ENCODE measurements around the gene CD22. TPM values are rescaled to one million over a fixed set of nuclear protein-coding genes. Genes with fewer than 3 reads are reported as not detected.
"Not testable (repeated sequence)": the region's sequence is repeated elsewhere in the genome, so short reads cannot be mapped to it uniquely, and the experiment has no call there.

Gene CD22
- total RNA-seq, 2 donors from 2014 or later, result 1.4 to 3.6 TPM

DNA sequence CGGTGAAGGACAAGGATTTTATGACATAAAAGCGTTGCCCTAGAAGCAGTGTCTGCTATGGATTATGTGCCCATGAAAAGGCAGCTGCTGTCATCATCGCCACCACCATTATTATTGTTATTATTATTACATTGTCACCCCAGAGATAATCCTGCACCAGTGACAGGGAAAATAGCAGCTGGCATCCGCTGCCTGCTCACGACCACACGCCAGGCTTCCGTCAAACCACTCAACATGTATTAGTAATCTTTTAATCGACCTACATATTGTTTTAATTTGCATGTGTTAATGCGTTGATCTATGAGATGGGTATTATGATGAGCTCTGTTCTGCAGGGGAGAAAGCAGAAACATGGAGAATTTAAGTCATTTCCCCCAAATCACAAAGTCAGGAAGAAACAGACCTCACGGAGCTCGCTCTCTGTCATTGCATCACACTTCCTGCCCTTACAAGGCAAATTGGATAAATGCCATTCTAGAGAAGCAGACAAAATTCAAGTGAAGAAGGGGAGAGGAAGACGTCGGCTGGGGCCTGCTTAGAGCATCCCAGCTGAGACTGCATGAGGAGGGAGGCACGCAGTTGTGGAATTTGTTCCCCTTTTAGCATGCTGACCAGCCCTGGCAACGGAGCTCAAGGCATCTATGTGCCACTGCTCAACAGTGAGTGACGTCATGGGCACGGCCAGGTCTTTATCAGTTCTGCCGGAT lies 29.0 kb downstream of the CD22 start, which contains the start of gene FFAR3:
FFAR3 (plus strand) TSS at position 594 of the 707 bp plus-strand sequence. CDS start 431 bp downstream, outside the sequence.
- Histone ChIP-seq H3K9me3 (no peaks in the 10 kb centered on the region), H3K4me1 (ENCODE audit: control insufficient read depth in 1 of 2, low read depth in 2 of 2) (no peaks in the 10 kb centered on the region), H3K27ac (no peak within 1 kb of the TSS), H3K4me3 (no peak within 1 kb of the TSS), H3K36me3 (no peaks in the 10 kb centered on the region), H3K27me3 (replicated peaks; ENCODE audit: insufficient read depth) (no peaks in the 10 kb centered on the region)
- no peak for ATAC-seq (ENCODE audit: insufficient number of reproducible peaks, low FRiP score, low read depth)
- DNase-seq (ENCODE audit: low spot score), result no peak
- TF ChIP-seq, protein P1, sequence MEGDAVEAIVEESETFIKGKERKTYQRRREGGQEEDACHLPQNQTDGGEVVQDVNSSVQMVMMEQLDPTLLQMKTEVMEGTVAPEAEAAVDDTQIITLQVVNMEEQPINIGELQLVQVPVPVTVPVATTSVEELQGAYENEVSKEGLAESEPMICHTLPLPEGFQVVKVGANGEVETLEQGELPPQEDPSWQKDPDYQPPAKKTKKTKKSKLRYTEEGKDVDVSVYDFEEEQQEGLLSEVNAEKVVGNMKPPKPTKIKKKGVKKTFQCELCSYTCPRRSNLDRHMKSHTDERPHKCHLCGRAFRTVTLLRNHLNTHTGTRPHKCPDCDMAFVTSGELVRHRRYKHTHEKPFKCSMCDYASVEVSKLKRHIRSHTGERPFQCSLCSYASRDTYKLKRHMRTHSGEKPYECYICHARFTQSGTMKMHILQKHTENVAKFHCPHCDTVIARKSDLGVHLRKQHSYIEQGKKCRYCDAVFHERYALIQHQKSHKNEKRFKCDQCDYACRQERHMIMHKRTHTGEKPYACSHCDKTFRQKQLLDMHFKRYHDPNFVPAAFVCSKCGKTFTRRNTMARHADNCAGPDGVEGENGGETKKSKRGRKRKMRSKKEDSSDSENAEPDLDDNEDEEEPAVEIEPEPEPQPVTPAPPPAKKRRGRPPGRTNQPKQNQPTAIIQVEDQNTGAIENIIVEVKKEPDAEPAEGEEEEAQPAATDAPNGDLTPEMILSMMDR (IDR thresholded peaks at IDR 0.05), result no peak

DNA sequence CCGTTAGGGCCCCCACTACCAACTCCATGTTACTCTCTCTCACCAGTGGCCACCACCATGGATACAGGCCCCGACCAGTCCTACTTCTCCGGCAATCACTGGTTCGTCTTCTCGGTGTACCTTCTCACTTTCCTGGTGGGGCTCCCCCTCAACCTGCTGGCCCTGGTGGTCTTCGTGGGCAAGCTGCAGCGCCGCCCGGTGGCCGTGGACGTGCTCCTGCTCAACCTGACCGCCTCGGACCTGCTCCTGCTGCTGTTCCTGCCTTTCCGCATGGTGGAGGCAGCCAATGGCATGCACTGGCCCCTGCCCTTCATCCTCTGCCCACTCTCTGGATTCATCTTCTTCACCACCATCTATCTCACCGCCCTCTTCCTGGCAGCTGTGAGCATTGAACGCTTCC lies 29.8 kb downstream of the CD22 start:
- DNase-seq (ENCODE audit: low spot score), result not testable (repeated sequence)

DNA sequence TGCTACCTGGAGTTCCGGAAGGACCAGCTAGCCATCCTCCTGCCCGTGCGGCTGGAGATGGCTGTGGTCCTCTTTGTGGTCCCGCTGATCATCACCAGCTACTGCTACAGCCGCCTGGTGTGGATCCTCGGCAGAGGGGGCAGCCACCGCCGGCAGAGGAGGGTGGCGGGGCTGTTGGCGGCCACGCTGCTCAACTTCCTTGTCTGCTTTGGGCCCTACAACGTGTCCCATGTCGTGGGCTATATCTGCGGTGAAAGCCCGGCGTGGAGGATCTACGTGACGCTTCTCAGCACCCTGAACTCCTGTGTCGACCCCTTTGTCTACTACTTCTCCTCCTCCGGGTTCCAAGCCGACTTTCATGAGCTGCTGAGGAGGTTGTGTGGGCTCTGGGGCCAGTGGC lies 30.4 kb downstream of the CD22 start:
- not testable (repeated sequence) for ATAC-seq (ENCODE audit: insufficient number of reproducible peaks, low FRiP score, low read depth); H3K4me3 ChIP-seq; H3K4me1 ChIP-seq (ENCODE audit: control insufficient read depth in 1 of 2, low read depth in 2 of 2); DNase-seq (ENCODE audit: low spot score); H3K9me3 ChIP-seq; H3K27ac ChIP-seq; H3K36me3 ChIP-seq; H3K27me3 ChIP-seq (replicated peaks; ENCODE audit: insufficient read depth)

More for the DNA sequence above, 29.8 kb downstream of the CD22 start:
- H3K27me3 ChIP-seq (replicated peaks; ENCODE audit: insufficient read depth); H3K9me3 ChIP-seq; H3K4me3 ChIP-seq; H3K36me3 ChIP-seq; H3K27ac ChIP-seq; ATAC-seq (ENCODE audit: insufficient number of reproducible peaks, low FRiP score, low read depth); H3K4me1 ChIP-seq (ENCODE audit: control insufficient read depth in 1 of 2, low read depth in 2 of 2): not testable (repeated sequence)

DNA sequence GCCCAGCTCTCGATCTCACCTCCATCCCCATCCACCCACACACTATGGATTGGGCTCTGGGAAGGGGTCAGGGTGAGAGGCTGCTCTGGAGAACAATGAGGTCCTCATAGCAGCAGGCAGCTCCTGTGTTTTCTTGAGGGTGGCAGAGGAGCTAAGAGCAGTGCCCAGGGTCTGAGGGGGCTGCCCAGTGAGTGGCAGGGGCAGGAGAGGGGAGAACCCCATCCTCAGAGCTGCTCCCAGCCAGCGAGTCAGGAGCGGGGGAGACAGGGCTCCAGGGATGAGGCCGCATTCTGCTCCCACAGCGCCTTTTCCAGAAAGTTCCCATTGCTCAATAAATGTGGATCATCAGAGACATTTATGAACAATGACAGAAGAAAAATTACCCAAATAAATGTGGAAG lies 31.1 kb downstream of the CD22 start:
- H3K27me3 ChIP-seq (replicated peaks; ENCODE audit: insufficient read depth); H3K27ac ChIP-seq; ATAC-seq (ENCODE audit: insufficient number of reproducible peaks, low FRiP score, low read depth); H3K9me3 ChIP-seq; H3K4me1 ChIP-seq (ENCODE audit: control insufficient read depth in 1 of 2, low read depth in 2 of 2); DNase-seq (ENCODE audit: low spot score); H3K36me3 ChIP-seq; H3K4me3 ChIP-seq: not testable (repeated sequence)

DNA sequence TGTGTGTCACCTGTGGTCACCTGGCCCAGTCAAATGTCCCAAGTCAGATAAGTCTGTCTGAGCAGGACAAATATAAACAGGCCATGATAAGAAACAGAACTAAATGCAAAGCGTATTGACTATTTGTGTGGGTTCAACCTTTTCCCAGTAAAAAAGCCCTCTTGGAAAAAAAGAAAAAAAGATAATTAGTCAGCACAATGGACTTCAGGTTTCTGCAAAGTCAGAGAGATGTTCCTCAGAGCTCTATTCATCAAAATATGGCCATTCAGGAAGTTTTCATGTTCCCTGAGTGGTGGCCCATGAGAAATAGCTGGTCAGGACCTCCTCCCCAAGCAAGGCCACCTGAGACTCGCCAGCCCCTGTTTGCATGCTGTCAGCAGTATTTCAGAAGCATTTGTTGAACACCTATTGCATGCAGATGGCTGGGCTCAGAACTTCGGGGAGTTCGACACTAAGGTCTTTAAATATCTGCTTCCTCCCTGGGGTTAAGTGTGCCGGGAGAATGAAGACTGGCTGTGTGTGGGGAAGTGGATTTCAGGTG lies 32.0 kb downstream of the CD22 start:
- Histone ChIP-seq H3K36me3 (no peaks in the 10 kb centered on the region), H3K4me1 (ENCODE audit: control insufficient read depth in 1 of 2, low read depth in 2 of 2) (no peaks in the 10 kb centered on the region), H3K4me3 (no peak overlapping the region), H3K27ac (no peak overlapping the region), H3K9me3 (no peaks in the 10 kb centered on the region), H3K27me3 (replicated peaks; ENCODE audit: insufficient read depth) (no peaks in the 10 kb centered on the region)
- DNase-seq (ENCODE audit: low spot score) (no peak), ATAC-seq (ENCODE audit: insufficient number of reproducible peaks, low FRiP score, low read depth) (no peak)
- TF ChIP-seq, protein P1 (IDR thresholded peaks at IDR 0.05), result no peak

DNA sequence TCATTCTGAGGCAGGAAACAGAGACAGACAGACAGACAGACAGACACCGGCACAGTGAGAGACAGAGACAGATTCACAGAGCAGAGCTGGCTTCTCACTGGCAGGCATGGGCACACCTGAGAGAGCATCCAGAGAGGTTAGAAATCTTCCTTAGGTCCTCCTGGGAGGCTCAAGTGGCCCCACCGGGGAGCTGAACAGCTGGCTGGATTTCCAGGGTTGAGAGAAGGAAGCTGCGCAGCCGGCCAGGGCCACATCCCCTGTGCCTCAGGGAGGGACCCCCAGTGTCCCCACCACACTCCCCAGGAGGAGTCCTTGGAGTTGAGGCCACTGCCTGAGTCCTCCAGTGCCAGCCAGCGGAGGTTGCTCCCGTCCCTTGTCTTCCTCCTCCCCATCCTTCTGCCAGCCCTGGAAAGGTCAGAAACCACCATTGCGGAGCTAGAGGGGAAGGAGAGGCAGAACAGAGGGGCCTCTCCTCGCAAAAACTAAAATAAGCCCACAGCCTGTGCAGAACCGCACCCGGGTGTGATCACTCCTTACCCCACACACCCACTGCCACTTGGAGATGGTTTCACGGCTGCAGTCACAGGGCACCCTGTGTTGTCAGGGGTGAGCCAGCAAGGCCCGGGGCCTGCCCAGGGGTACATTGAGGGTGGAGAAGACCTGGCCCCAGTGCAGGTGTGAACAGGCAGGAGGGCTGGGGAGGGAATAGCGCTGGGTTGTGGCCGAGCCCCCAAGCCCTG lies 33.4 kb downstream of the CD22 start:
- H3K27me3 ChIP-seq (replicated peaks; ENCODE audit: insufficient read depth), result no peaks in the 10 kb centered on the region
- H3K9me3 ChIP-seq, result no peaks in the 10 kb centered on the region
- H3K4me1 ChIP-seq (ENCODE audit: control insufficient read depth in 1 of 2, low read depth in 2 of 2), result no peaks in the 10 kb centered on the region
- ATAC-seq (ENCODE audit: insufficient number of reproducible peaks, low FRiP score, low read depth) (no peak), DNase-seq (ENCODE audit: low spot score) (no peak)
- H3K36me3 ChIP-seq, result no peaks in the 10 kb centered on the region
- H3K4me3 ChIP-seq, result no peak overlapping the region
- TF ChIP-seq, protein P1 (IDR thresholded peaks at IDR 0.05), result no peak
- H3K27ac ChIP-seq, result no peak overlapping the region

All from thoracic aorta (tissue), 2 donors.